Measurements from ENCODE around the gene FXYD7.

Gene FXYD7

GRCh38 chr19:35122687-35123551, 20.1 kb upstream of the FXYD7 start (continued):
- TF ChIP-seq, protein P1, sequence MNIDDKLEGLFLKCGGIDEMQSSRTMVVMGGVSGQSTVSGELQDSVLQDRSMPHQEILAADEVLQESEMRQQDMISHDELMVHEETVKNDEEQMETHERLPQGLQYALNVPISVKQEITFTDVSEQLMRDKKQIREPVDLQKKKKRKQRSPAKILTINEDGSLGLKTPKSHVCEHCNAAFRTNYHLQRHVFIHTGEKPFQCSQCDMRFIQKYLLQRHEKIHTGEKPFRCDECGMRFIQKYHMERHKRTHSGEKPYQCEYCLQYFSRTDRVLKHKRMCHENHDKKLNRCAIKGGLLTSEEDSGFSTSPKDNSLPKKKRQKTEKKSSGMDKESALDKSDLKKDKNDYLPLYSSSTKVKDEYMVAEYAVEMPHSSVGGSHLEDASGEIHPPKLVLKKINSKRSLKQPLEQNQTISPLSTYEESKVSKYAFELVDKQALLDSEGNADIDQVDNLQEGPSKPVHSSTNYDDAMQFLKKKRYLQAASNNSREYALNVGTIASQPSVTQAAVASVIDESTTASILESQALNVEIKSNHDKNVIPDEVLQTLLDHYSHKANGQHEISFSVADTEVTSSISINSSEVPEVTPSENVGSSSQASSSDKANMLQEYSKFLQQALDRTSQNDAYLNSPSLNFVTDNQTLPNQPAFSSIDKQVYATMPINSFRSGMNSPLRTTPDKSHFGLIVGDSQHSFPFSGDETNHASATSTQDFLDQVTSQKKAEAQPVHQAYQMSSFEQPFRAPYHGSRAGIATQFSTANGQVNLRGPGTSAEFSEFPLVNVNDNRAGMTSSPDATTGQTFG (tag by site-specific recombination; IDR thresholded peaks at IDR 0.05; ENCODE audit: borderline replicate concordance) = no peak
- TF ChIP-seq ZNF423 (tag by site-specific recombination; IDR thresholded peaks at IDR 0.05) (no peak), ZNF302 (tag by site-specific recombination; IDR thresholded peaks at IDR 0.05; ENCODE audit: low read depth) (no peak), ZNF830 (tag by site-specific recombination; IDR thresholded peaks at IDR 0.05; ENCODE audit: low read depth) (no peak), ZFP37 (tag by site-specific recombination; IDR thresholded peaks at IDR 0.05) (no peak), ZNF670 (tag by site-specific recombination; IDR thresholded peaks at IDR 0.05; ENCODE audit: low read depth) (no peak), SCRT2 (tag by site-specific recombination; IDR thresholded peaks at IDR 0.05) (peak; percentile 69), KLF1 (tag by site-specific recombination; IDR thresholded peaks at IDR 0.05) (no peak), ZNF133 (tag by site-specific recombination; IDR thresholded peaks at IDR 0.05) (no peak), ZNF311 (tag by site-specific recombination; IDR thresholded peaks at IDR 0.05; ENCODE audit: borderline replicate concordance) (no peak), RBAK (tag by site-specific recombination; IDR thresholded peaks at IDR 0.05) (no peak), ZNF175 (tag by site-specific recombination; IDR thresholded peaks at IDR 0.05) (no peak), ZNF394 (tag by site-specific recombination; IDR thresholded peaks at IDR 0.05; ENCODE audit: borderline replicate concordance) (no peak), KLF16 (tag by site-specific recombination; IDR thresholded peaks at IDR 0.05) (no peak), ZNF48 (tag by site-specific recombination; IDR thresholded peaks at IDR 0.05) (no peak), HOXD13 (CRISPR knock-in tag; IDR thresholded peaks at IDR 0.05; ENCODE audit: borderline replicate concordance) (no peak), SP2 (tag by site-specific recombination; IDR thresholded peaks at IDR 0.05) (no peak; the same call in none of the 2 replicates), ZNF223 (tag by site-specific recombination; IDR thresholded peaks at IDR 0.05) (0 out of 2 replicates have a peak, but pooled peaks have one; percentile 16), ZNF391 (tag by site-specific recombination; IDR thresholded peaks at IDR 0.05; ENCODE audit: borderline replicate concordance, low read depth) (no peak), ZNF416 (tag by site-specific recombination; IDR thresholded peaks at IDR 0.05) (no peak), ZNF324 (tag by site-specific recombination; IDR thresholded peaks at IDR 0.05) (no peak), ZSCAN5A (tag by site-specific recombination; IDR thresholded peaks at IDR 0.05) (no peak), ZNF596 (tag by site-specific recombination; IDR thresholded peaks at IDR 0.05) (no peak), IKZF3 (tag by site-specific recombination; IDR thresholded peaks at IDR 0.05) (0 out of 2 replicates have a peak, but pooled peaks have one; percentile 15), ZNF660 (tag by site-specific recombination; IDR thresholded peaks at IDR 0.05) (no peak; the same call in 1 of the 2 replicates), ZNF19 (tag by site-specific recombination; IDR thresholded peaks at IDR 0.05; ENCODE audit: low read depth) (no peak)
- TF ChIP-seq, protein P2, sequence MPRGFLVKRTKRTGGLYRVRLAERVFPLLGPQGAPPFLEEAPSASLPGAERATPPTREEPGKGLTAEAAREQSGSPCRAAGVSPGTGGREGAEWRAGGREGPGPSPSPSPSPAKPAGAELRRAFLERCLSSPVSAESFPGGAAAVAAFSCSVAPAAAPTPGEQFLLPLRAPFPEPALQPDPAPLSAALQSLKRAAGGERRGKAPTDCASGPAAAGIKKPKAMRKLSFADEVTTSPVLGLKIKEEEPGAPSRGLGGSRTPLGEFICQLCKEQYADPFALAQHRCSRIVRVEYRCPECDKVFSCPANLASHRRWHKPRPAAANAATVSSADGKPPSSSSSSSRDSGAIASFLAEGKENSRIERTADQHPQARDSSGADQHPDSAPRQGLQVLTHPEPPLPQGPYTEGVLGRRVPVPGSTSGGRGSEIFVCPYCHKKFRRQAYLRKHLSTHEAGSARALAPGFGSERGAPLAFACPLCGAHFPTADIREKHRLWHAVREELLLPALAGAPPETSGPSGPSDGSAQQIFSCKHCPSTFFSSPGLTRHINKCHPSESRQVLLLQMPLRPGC (tag by site-specific recombination; IDR thresholded peaks at IDR 0.05) = no peak
- TF ChIP-seq, protein P3, sequence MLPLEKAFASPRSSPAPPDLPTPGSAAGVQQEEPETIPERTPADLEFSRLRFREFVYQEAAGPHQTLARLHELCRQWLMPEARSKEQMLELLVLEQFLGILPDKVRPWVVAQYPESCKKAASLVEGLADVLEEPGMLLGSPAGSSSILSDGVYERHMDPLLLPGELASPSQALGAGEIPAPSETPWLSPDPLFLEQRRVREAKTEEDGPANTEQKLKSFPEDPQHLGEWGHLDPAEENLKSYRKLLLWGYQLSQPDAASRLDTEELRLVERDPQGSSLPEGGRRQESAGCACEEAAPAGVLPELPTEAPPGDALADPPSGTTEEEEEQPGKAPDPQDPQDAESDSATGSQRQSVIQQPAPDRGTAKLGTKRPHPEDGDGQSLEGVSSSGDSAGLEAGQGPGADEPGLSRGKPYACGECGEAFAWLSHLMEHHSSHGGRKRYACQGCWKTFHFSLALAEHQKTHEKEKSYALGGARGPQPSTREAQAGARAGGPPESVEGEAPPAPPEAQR (tag by site-specific recombination; IDR thresholded peaks at IDR 0.05) = no peak
- TF ChIP-seq, protein P4, sequence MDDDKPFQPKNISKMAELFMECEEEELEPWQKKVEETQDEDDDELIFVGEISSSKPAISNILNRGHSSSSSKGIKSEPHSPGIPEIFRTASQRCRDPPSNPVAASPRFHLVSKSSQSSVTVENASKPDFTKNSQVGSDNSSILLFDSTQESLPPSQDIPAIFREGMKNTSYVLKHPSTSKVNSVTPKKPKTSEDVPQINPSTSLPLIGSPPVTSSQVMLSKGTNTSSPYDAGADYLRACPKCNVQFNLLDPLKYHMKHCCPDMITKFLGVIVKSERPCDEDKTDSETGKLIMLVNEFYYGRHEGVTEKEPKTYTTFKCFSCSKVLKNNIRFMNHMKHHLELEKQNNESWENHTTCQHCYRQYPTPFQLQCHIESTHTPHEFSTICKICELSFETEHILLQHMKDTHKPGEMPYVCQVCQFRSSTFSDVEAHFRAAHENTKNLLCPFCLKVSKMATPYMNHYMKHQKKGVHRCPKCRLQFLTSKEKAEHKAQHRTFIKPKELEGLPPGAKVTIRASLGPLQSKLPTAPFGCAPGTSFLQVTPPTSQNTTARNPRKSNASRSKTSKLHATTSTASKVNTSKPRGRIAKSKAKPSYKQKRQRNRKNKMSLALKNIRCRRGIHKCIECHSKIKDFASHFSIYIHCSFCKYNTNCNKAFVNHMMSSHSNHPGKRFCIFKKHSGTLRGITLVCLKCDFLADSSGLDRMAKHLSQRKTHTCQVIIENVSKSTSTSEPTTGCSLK (tag by site-specific recombination; IDR thresholded peaks at IDR 0.05) = no peak
